SJCRH30 (cell line): Measurements from ENCODE around the gene SP3. TPM values are rescaled to one million over a fixed set of nuclear protein-coding genes. Genes with fewer than 3 reads are reported as not detected.
"Not testable (repeated sequence)": the region's sequence is repeated elsewhere in the genome, so short reads cannot be mapped to it uniquely, and the experiment has no call there.

Source experiments
- DNase-seq, 2 experiments: peaks; one replicate each; pipeline ENCODE4 v3.0.0-alpha.2; 2015 to 2020
- H3K27ac ChIP-seq: fragments of 250-450 bp; sonication (Bioruptor Pico); 2 replicates; pipeline ENCODE4 v1.5.1; 2020; ENCODE audit warnings: mild to moderate bottlenecking, moderate library complexity
- H3K27me3 ChIP-seq: fragments of 250-450 bp; sonication (Bioruptor Pico); 2 replicates; pipeline ENCODE4 v1.5.1; 2020; ENCODE audit warnings: mild to moderate bottlenecking, moderate library complexity
- H3K36me3 ChIP-seq: fragments of 250-450 bp; sonication (Bioruptor Pico); 2 replicates; pipeline ENCODE4 v1.5.1; 2020; ENCODE audit warnings: mild to moderate bottlenecking, moderate library complexity
- H3K4me1 ChIP-seq: fragments of 250-450 bp; sonication (Bioruptor Pico); 2 replicates; pipeline ENCODE4 v1.5.1; 2020; ENCODE audit warnings: mild to moderate bottlenecking, moderate library complexity
- H3K4me3 ChIP-seq: fragments of 250-450 bp; sonication (Bioruptor Pico); 2 replicates; pipeline ENCODE4 v1.5.1; 2020; ENCODE audit warnings: mild to moderate bottlenecking, moderate library complexity
- H3K9me3 ChIP-seq: fragments of 250-450 bp; sonication (Bioruptor Pico); replicated peaks from 2 replicates; pipeline ENCODE4 v1.5.1; 2020; ENCODE audit warnings: mild to moderate bottlenecking, moderate library complexity
- total RNA-seq: library from RNA; depleted of rRNA; stranded (reverse); fragments of >200 nt; shearing (Covaris generic); gene quantifications from 2 replicates; pipeline ENCODE4 v1.2.3, GENCODE V29; 2014

Gene SP3
- total RNA-seq, 1 experiment from 2014 or later = 148 TPM

DNA sequence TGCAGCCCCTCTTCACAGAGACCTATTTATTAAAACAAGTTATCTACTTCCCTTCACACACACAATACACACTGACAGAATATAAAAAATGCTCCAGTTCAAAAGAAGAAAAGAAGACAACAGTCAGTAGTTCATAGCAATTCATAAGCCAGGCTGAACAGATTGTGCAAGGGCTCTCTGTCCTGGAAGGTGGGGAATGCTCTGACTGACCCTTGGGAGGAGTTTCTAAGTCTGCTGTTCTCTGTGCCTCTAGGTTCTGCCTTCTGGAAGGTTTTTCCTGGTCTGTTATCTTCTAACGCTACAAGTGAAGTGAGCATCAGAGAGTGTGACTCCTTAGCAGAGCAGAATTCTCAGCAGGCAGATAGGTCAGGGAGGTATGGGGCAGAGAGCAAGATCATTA is 35.7 kb downstream of the SP3 start:
- H3K9me3 ChIP-seq = no peaks in the 10 kb centered on the region
- H3K36me3 ChIP-seq = peaks cover 26% of the 10 kb centered on the region
- H3K4me3 ChIP-seq = no peak overlapping the region
- no peak for DNase-seq
- no peak overlapping the region for H3K27ac ChIP-seq
- H3K27me3 ChIP-seq = no peaks in the 10 kb centered on the region
- no peaks in the 10 kb centered on the region for H3K4me1 ChIP-seq

DNA sequence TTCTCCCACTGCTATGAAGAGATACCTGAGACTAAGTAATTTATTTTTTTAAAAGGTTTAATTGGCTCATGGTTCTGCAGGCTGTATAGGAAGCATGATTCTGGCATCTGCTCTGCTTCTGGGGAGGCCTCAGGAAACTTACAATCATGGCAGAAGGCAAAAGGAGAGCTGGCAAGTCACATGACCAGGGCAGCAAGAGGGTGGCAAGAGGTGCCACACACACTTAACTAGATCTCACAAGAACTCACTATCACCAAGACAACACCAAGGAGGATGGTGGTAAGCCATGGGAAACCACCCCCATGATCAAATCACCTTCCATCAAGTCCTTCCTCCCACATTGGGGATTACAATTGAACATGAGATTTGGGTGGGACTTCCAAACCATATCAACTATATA is 38.3 kb downstream of the SP3 start:
- Histone ChIP-seq H3K4me1 (no peaks in the 10 kb centered on the region), H3K36me3 (peaks cover 21% of the 10 kb centered on the region), H3K27ac (no peak overlapping the region), H3K9me3 (no peaks in the 10 kb centered on the region), H3K27me3 (no peaks in the 10 kb centered on the region), H3K4me3 (no peak overlapping the region)
- no peak for DNase-seq

DNA sequence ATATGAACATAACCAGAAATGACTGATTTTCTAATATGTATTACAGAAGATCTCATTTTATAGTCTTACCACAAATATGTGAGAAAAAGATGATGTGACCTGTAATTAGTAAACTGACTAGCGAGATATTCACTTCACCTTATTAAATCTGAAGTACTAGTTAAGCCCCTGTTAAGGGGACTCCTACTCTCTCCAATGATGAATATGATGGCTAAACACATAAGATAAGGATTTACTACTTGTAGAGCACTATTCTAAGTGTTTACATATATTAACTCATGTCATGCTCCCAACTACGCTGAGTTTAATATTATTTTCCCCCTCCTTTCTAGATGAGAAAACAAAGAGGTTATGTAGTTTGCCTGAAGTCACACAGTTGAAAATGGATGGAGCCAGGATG is 40.9 kb downstream of the SP3 start:
- Histone ChIP-seq H3K27me3 (no peaks in the 10 kb centered on the region), H3K4me3 (no peak overlapping the region), H3K4me1 (no peaks in the 10 kb centered on the region), H3K36me3 (peaks cover 15% of the 10 kb centered on the region), H3K27ac (no peak overlapping the region), H3K9me3 (no peaks in the 10 kb centered on the region)
- no peak for DNase-seq

DNA sequence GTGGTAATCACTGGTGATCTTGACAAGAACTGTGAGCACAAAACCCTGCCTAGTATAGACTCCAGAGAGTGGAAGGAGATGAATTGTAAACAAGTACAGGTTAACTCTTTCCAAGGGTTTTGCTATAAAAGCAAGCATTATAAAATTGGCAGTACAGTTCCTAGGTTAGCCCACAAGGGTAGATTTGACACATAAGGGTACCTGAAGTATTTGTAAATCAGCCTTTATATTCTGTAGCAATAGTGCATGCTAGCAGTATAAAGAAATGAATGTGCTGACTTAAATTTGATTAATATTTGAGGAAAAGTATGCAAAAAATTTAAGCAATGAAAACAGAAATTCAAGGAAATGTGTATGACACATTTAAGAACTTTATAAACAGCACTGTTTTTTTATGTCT is 42.4 kb downstream of the SP3 start:
- Histone ChIP-seq H3K4me1 (no peaks in the 10 kb centered on the region), H3K27me3 (no peaks in the 10 kb centered on the region), H3K9me3 (no peaks in the 10 kb centered on the region), H3K36me3 (peaks cover 19% of the 10 kb centered on the region), H3K4me3 (no peak overlapping the region), H3K27ac (no peak overlapping the region)
- no peak for DNase-seq

DNA sequence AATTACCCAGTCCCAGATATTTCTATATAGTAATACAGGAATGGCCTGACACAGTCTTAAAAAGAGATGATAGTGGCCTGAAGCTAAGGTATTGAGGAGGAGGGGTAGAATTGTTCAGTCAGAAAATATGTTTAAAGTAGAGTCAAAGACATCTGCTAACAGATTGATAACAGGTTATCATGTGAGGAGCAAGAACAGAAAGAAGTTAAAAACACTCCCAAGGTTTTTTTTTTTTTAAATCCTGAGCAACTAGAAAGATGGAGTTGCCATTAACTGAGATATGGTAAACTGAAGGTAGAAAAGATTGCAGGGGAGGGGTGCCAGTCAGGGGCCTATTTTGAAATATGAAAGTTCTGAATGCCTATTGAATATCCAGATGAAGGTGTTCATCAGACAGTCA is 43.1 kb downstream of the SP3 start:
- Histone ChIP-seq H3K36me3 (peaks cover 22% of the 10 kb centered on the region), H3K9me3 (no peaks in the 10 kb centered on the region), H3K27ac (no peak overlapping the region), H3K4me3 (no peak overlapping the region), H3K27me3 (no peaks in the 10 kb centered on the region), H3K4me1 (no peaks in the 10 kb centered on the region)
- no peak for DNase-seq

DNA sequence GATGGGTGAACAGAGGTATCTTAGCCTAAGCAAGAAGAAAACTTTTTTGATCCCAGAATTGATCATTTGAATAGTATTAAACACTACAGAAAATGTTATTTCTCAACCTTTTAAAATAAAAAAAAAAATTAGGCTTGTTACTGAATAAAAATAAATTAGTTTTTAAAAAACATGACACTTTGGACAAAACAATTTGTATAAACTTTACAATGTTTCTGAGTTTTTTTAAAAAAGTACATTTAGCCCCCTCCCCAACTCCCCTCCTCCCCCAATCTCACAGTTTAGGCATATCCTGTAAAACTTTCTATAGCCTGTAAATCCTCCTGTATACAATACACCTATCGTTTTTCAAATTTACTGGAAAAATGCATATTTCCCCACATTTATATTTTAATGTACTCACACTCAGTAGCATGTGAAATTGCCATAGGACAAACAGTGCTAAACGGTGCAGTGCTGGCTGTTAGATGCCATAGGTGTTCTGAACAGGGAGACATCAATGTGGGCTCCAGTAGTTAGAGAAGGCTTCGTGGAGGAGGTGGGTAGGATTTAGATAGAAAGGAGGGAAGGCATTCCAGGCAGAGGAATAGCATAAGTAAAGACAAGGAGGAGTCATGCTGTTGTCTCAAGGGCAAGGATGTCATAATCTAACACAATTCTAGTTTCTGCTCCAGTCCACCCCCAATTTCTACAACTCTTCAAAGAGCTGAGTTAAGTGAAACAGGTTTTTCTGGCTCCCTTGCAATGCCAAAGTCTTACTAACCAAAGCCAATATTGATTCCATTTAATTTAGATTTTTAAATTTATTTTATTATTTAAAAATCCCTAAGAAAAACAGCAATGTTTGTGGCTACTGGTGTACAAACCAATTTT is 50.9 kb downstream of the SP3 start:
- no peak overlapping the region for H3K4me3 ChIP-seq
- DNase-seq = no peak
- H3K27me3 ChIP-seq = no peaks in the 10 kb centered on the region
- H3K9me3 ChIP-seq = no peaks in the 10 kb centered on the region
- H3K4me1 ChIP-seq = no peaks in the 10 kb centered on the region
- no peak overlapping the region for H3K27ac ChIP-seq
- H3K36me3 ChIP-seq = peaks cover 79% of the 10 kb centered on the region

DNA sequence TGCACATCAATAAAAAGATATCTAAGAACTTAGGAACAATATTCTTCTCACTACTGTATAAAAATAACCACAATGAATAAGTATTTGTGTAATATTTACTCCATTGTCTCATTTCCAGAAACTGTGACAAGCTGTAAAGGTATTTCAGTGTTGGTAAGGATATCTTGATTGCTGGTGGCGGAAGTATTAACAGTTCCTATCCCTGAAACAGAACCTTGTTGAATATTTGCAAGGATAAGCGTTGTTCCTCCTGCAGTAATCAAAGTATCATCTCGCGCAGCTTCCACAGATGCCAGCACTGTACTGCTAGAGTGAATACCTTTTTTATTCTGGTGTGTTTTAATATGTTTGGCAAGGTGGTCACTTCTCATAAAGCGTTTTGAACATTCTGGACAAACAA is 55.3 kb downstream of the SP3 start:
- peaks cover 76% of the 10 kb centered on the region for H3K36me3 ChIP-seq

DNA sequence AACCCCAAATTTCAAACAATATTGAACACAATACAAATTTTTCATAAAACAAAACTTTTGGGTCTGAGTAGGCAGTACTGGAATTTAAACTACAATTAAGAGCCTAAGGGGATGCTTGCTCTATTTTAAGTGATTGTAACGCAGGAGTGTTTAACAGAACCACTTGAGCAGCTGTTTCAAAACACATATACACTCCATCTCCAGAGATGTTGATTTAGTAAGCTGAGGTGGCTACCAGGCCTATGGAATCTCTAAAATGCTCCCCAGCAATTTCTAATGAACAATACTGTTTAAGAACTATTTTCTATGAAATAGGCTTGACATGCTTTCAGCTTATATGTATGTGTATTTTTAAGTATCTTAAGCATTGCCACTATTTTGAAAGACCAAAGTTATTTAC is 58.5 kb downstream of the SP3 start:
- no peak for DNase-seq
- Histone ChIP-seq H3K36me3 (peaks cover 59% of the 10 kb centered on the region), H3K4me1 (no peaks in the 10 kb centered on the region), H3K27me3 (no peaks in the 10 kb centered on the region), H3K9me3 (no peaks in the 10 kb centered on the region), H3K27ac (no peak overlapping the region), H3K4me3 (no peak overlapping the region)

More for the DNA sequence above, 55.3 kb downstream of the SP3 start:
- Histone ChIP-seq H3K4me3 (no peak overlapping the region), H3K27me3 (no peaks in the 10 kb centered on the region), H3K9me3 (no peaks in the 10 kb centered on the region), H3K27ac (no peak overlapping the region), H3K4me1 (no peaks in the 10 kb centered on the region)
- DNase-seq = no peak

DNA sequence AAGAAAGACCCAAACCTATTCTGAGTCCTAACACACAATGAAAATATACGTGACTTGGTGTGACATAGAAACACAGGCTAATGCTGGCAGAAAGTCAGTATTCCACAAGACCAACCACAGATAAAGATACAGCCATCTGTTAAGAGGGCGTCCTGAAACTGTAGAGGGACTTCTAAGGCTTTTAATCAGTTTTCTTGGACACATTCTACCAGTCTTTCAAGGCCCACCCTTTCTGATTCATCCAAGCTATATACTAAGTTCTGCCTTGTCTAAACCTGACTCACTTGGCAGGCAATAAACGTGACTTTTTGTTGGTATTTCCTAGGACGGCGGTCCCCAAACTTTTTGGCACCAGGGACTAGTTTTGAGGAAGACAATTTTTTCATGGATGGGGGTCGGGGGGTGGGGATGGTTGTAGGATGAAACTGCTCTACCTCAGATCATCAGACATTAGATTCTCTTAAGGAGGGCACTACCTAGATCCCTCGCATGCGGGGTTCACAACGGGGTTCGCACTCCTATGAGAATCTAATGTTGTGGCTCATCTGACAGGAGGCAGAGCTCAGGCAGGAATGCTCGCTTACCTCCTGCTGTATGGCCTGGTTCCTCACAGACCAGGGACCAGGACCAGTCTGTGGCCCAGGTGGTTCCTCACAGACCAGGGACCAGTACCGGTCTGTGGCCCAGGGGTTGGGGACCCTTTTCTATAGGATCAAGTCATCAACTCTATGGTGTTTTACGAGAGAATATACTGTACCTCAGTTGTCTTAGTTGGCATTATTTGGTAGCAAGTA is 61.4 kb downstream of the SP3 start:
- Histone ChIP-seq H3K27me3 (no peaks in the 10 kb centered on the region), H3K27ac (no peak overlapping the region), H3K4me1 (no peaks in the 10 kb centered on the region), H3K36me3 (peaks cover 34% of the 10 kb centered on the region), H3K4me3 (no peak overlapping the region), H3K9me3 (no peaks in the 10 kb centered on the region)
- no peak for DNase-seq

DNA sequence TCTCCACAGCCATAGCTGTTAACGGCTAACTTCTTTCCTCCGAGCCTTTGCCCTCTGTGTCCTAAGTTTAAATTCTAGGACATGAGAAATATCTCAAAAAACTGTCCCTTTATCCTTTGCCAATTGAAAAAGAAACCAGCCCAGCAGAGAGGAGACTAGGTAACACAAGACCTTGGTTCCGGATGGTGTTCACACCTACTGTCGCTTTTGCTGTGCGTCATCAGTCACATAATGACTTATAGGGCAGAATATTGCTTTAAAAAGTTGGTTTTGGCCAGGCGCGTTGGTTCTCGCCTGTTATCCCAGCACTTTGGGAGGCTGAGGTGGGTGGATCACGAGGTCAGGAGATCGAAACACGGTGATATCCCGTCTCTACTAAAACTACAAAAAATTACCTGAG is 66.2 kb downstream of the SP3 start:
- Histone ChIP-seq H3K9me3 (no peaks in the 10 kb centered on the region; the same call in 1 of the 2 replicates), H3K27ac (no peak overlapping the region), H3K36me3 (no peaks in the 10 kb centered on the region), H3K4me1 (no peaks in the 10 kb centered on the region), H3K4me3 (no peak overlapping the region), H3K27me3 (no peaks in the 10 kb centered on the region)
- no peak for DNase-seq

DNA sequence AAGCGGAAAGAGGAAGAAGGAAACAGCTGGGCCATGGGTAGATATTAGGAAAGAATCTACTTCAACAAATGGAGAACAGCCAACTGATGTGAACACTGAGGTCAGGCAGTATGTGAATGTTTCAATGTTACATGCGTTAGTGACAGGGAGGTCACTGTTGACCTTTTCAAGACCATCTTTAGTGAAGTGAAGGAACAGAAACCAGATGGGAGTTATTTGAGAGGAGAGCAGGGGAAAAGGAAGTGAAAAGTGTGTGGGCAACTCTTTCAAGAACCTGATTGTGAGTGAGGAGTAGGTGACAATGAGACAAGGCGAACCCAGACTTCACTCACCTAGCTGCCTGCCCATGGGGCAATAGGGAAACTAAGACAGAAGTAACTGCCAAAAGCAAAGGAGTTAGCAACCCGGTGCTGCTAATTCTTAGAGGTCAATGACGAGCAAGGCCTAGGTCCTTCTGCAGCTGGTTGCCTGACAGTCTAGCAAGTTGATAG is 67.0 kb downstream of the SP3 start:
- Histone ChIP-seq H3K36me3 (no peaks in the 10 kb centered on the region), H3K4me1 (no peaks in the 10 kb centered on the region), H3K27ac (no peak overlapping the region), H3K27me3 (no peaks in the 10 kb centered on the region), H3K9me3 (no peaks in the 10 kb centered on the region; the same call in 1 of the 2 replicates), H3K4me3 (no peak overlapping the region)
- no peak for DNase-seq

DNA sequence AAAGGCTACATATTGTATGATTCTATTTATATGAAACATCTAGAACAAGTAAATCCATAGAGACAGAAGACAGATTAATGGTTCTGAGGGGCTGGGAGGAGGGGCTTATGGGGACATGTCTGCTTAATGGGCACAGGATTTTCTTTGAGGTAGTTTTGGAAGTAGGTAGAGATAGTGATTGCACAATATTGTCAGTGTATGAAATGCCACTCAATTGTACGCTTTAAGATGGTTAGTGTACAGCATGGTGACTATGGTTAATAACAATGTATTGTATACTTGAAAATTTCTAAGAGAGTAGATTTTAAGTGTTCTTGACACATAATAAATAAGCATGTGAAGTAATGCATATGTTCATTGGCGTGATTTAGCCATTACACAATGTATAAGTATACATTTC is 68.4 kb downstream of the SP3 start:
- Histone ChIP-seq H3K9me3 (no peaks in the 10 kb centered on the region; the same call in 1 of the 2 replicates), H3K4me1 (no peaks in the 10 kb centered on the region), H3K36me3 (no peaks in the 10 kb centered on the region), H3K27me3 (no peaks in the 10 kb centered on the region), H3K4me3 (no peak overlapping the region), H3K27ac (no peak overlapping the region)
- no peak for DNase-seq

DNA sequence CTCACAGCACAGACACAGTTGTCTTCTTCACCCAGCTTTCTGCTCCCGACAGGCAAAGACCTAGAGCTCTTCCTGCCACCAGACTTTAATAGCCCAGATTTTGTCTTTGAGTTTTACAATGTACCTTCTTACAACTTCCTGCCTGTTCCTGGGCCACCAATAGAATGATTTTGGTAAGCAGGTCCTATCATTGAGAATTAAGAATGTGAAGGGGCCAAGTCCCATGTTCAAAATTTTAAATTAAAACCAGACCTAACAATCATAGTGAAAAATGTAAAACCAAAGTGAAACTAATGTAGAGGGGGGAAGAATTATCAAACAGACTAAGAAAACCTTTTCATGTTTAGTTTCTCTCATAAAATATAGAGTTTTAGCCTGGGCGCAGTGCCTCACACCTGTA is 72.8 kb downstream of the SP3 start:
- no peaks in the 10 kb centered on the region for H3K36me3 ChIP-seq
- H3K27ac ChIP-seq = no peak overlapping the region
- H3K4me1 ChIP-seq = no peaks in the 10 kb centered on the region
- H3K27me3 ChIP-seq = no peaks in the 10 kb centered on the region
- DNase-seq = no peak
- H3K4me3 ChIP-seq = no peak overlapping the region
- H3K9me3 ChIP-seq = peaks cover 4% of the 10 kb centered on the region; the same call in 1 of the 2 replicates

DNA sequence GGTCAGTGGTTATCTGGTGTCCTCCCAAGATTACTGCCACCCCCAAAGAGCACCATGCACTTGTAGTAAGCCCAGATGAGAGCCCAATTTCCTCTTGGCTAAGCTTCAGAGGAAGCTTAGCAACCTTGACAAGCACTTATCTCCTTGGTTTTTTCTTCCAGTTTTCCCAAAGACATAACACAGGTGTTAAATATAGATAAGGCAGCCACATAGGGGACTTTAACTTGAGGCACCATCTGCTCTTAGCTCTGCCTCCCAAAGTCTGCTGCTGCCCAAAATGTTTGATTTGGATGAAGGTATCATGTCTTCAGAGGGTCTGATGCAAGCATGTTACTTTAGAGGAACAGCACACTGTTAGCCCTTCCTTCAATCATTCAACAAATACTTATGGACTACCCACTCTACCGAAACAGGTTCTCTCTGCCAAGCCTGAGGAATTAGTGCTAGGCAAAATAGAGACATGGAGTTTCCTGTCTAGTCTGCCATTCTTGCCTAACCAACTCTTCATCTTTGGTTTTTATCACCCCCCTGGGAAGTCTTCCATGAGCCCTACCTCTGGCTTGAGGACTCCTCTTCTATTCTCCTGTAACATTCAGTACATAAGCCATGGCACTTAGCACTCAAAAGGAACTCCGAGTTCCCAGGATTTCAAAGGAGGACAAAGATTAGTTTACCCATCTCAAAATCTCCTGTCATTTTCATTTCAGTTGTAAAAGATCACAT is 73.7 kb downstream of the SP3 start:
- Histone ChIP-seq H3K4me1 (no peaks in the 10 kb centered on the region), H3K36me3 (no peaks in the 10 kb centered on the region), H3K9me3 (0 out of 2 replicates have a peak, but pooled peaks cover 4% of the 10 kb centered on the region), H3K27me3 (no peaks in the 10 kb centered on the region), H3K4me3 (no peak overlapping the region), H3K27ac (no peak overlapping the region)
- no peak for DNase-seq

DNA sequence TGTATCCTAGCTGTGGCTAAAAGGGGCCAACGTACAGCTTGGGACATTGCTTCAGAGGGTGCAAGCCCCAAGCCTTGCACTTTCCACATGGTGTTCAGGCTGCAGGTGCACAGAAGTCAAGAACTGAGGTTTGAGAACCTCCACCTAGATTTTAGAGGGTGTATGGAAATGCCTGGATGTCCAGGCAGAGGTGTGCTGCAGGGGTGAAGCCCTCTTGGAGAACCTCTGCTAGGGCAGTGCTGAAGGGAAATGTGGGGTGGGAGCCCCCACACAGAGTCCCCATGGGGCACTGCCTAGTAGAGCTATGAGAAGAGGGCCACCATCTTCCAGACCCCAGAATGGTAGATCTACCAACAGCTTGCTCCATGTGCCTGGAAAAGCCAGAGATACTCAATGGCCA is 75.7 kb downstream of the SP3 start:
- H3K4me3 ChIP-seq, H3K27me3 ChIP-seq, H3K36me3 ChIP-seq, DNase-seq, H3K27ac ChIP-seq, H3K9me3 ChIP-seq, H3K4me1 ChIP-seq: not testable (repeated sequence)
